ENCODE measurements around the gene OR10AD1.

The OR10AD1 gene

DNA sequence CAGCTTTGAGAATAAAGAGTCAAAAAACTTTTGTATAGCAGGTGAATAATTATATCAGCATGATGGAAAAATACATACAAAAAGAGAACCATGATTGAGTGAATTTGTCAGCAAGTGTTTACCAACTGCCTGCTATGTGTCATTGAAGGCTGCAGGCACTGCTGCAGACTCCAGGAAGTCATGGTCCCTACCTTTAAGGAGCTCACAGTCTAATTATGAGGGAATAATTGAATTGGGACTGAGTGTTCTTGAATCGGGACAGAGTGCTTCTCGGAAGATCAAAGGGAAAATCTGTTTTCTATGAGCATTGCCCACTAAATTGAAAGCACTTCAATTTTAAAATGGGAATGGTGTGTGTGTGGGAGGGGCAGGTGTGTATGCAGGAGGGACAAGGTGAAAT, 9.5 kb downstream of the OR10AD1 start:
- Histone ChIP-seq H3K4me3 (ENCODE audit: low read length) (no peak overlapping the region), H3K27ac (ENCODE audit: low read depth, low read length) (no peak overlapping the region), H3F3A (ENCODE audit: control insufficient read depth, insufficient read depth) (no peaks in the 10 kb centered on the region), H3K4me1 (ENCODE audit: control insufficient read depth, low read length) (peaks cover 15% of the 10 kb centered on the region), H3K79me2 (ENCODE audit: control insufficient read depth, low read length) (peaks cover 4% of the 10 kb centered on the region), H4K20me1 (ENCODE audit: control insufficient read depth, insufficient read depth, low read depth, low read length) (no peaks in the 10 kb centered on the region), H3K4me2 (ENCODE audit: low read length) (no peak overlapping the region), H3K27me3 (ENCODE audit: control insufficient read depth, low read length) (peaks cover 26% of the 10 kb centered on the region), H3K36me3 (ENCODE audit: control insufficient read depth, low read length) (no peaks in the 10 kb centered on the region), H3K9me2 (replicated peaks; ENCODE audit: control insufficient read depth, low read length) (no peaks in the 10 kb centered on the region), H3K9me3 (ENCODE audit: control insufficient read depth, insufficient read depth, low read length) (no peaks in the 10 kb centered on the region)
- TF ChIP-seq EZH2phosphoT487 (IDR thresholded peaks at IDR 0.05; ENCODE audit: borderline replicate concordance, low read length), result no peak
- TF ChIP-seq, protein P1, sequence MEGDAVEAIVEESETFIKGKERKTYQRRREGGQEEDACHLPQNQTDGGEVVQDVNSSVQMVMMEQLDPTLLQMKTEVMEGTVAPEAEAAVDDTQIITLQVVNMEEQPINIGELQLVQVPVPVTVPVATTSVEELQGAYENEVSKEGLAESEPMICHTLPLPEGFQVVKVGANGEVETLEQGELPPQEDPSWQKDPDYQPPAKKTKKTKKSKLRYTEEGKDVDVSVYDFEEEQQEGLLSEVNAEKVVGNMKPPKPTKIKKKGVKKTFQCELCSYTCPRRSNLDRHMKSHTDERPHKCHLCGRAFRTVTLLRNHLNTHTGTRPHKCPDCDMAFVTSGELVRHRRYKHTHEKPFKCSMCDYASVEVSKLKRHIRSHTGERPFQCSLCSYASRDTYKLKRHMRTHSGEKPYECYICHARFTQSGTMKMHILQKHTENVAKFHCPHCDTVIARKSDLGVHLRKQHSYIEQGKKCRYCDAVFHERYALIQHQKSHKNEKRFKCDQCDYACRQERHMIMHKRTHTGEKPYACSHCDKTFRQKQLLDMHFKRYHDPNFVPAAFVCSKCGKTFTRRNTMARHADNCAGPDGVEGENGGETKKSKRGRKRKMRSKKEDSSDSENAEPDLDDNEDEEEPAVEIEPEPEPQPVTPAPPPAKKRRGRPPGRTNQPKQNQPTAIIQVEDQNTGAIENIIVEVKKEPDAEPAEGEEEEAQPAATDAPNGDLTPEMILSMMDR (IDR thresholded peaks at IDR 0.05; ENCODE audit: low read depth, low read length, poor library complexity, severe bottlenecking), result no peak

DNA sequence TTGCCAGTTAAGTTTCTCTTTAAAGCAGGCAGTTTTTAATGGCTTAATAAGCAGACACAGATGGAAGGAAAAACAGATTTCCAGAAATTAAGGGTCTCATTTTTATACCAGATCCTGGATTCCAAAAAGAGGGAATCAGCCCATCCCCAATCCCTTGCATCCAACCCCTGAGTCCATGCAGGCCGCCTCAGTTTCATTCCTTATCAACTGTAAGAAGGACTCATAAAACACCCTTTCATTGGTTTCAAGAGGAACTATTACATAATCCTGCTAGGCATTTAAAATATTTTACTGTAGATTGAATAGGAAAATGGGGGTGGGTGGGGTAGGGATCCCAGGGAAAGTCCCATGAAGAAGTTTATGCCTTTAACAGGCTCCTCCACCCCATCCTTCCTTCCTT, 10.2 kb downstream of the OR10AD1 start:
- Histone ChIP-seq H3K4me1 (ENCODE audit: control insufficient read depth, low read length) (peaks cover 10% of the 10 kb centered on the region), H3K27me3 (ENCODE audit: control insufficient read depth, low read length) (peaks cover 29% of the 10 kb centered on the region), H3K27ac (ENCODE audit: low read depth, low read length) (no peak overlapping the region), H3K9me3 (ENCODE audit: control insufficient read depth, insufficient read depth, low read length) (no peaks in the 10 kb centered on the region), H3K36me3 (ENCODE audit: control insufficient read depth, low read length) (no peaks in the 10 kb centered on the region), H3K79me2 (ENCODE audit: control insufficient read depth, low read length) (no peaks in the 10 kb centered on the region), H3F3A (ENCODE audit: control insufficient read depth, insufficient read depth) (no peaks in the 10 kb centered on the region), H3K4me3 (ENCODE audit: low read length) (no peak overlapping the region), H3K4me2 (ENCODE audit: low read length) (no peak overlapping the region), H4K20me1 (ENCODE audit: control insufficient read depth, insufficient read depth, low read depth, low read length) (no peaks in the 10 kb centered on the region), H3K9me2 (replicated peaks; ENCODE audit: control insufficient read depth, low read length) (no peaks in the 10 kb centered on the region)
- TF ChIP-seq, protein P1 (IDR thresholded peaks at IDR 0.05; ENCODE audit: low read depth, low read length, poor library complexity, severe bottlenecking), result no peak
- no peak for TF ChIP-seq EZH2phosphoT487 (IDR thresholded peaks at IDR 0.05; ENCODE audit: borderline replicate concordance, low read length)

DNA sequence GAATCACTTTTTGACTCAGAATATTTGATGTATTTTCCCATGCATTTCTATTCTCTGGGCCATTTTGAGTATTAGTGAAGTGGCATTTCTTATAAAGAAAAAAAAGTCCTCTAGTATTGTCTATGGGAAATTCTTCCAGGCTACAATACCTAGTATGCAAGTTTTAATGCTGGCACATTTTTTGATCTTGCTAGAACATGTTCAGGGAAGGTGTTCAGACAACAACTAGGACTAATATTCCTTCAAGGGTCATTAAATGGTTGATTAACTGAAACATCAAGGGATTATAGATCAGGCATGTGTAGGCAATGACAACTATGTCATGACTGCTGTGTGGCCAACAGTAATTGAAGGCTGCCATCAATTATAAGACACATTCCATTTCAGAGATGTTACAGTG, 12.0 kb downstream of the OR10AD1 start:
- Histone ChIP-seq H3K4me3 (ENCODE audit: low read length) (no peak overlapping the region), H3K9me2 (replicated peaks; ENCODE audit: control insufficient read depth, low read length) (no peaks in the 10 kb centered on the region), H4K20me1 (ENCODE audit: control insufficient read depth, insufficient read depth, low read depth, low read length) (no peaks in the 10 kb centered on the region), H3K27ac (ENCODE audit: low read depth, low read length) (no peak overlapping the region), H3K27me3 (ENCODE audit: control insufficient read depth, low read length) (peaks cover 32% of the 10 kb centered on the region), H3F3A (ENCODE audit: control insufficient read depth, insufficient read depth) (no peaks in the 10 kb centered on the region), H3K79me2 (ENCODE audit: control insufficient read depth, low read length) (no peaks in the 10 kb centered on the region), H3K9me3 (ENCODE audit: control insufficient read depth, insufficient read depth, low read length) (no peaks in the 10 kb centered on the region), H3K4me2 (ENCODE audit: low read length) (no peak overlapping the region), H3K4me1 (ENCODE audit: control insufficient read depth, low read length) (peaks cover 4% of the 10 kb centered on the region), H3K36me3 (ENCODE audit: control insufficient read depth, low read length) (no peaks in the 10 kb centered on the region)
- TF ChIP-seq EZH2phosphoT487 (IDR thresholded peaks at IDR 0.05; ENCODE audit: borderline replicate concordance, low read length), result no peak
- TF ChIP-seq, protein P1 (IDR thresholded peaks at IDR 0.05; ENCODE audit: low read depth, low read length, poor library complexity, severe bottlenecking), result no peak
